GM19035 (cell line): ENCODE results near the gene KIF26B.
"Not testable (repeated sequence)": the region's sequence is repeated elsewhere in the genome, so short reads cannot be mapped to it uniquely, and the experiment has no call there.

Source experiments
- ATAC-seq: cut with Tn5 transposase; IDR thresholded peaks from one replicate; pipeline ENCODE4 v1.9.1; 2021; ENCODE audit not compliant: unreplicated experiment

KIF26B gene

DNA sequence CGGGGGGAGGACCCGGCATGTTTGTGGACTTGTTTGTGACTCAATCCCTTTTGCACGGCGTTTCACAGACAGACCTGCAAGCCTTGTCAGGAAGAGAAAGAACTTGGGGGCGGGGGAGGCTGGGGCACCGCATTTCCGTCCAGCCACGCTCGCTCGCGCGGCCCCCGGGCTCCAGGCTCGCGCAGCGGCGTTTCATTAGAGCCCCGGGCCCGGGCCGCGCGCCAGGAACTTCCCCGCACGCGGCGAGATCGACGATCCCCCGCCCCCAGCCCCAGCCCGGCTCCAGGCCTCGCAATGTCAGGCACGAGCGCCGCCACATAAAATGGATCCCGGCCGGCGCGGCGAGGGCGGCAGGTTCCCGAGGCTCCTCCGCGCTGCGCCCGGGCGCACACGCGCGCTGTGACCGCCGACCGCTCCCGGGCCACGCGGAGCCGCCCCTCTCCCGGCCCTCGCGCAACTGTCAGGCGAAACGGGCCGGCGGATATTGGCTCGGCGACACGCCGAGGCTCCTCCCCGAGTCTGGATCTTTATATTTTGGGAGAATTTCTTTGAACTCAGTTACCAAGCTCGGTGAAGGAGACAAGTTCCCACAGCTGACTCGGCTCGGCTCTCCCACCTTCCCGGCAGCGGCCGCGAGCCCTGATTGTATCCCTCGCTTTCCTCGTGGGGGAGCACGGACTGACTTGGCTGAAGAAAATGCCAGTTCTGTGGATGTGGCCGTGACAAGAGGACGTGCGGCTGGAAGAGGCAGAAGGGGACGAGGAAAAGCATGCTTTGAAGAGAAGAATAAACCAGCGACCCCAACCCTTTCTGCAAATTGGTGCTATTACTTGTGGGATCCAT lies at the start of gene KIF26B:
Gene KIF26B, plus strand, starts transcription at position 557 of the 843 bp plus-strand sequence. CDS start 440 bp downstream, outside the sequence.
- no peak for ATAC-seq

DNA sequence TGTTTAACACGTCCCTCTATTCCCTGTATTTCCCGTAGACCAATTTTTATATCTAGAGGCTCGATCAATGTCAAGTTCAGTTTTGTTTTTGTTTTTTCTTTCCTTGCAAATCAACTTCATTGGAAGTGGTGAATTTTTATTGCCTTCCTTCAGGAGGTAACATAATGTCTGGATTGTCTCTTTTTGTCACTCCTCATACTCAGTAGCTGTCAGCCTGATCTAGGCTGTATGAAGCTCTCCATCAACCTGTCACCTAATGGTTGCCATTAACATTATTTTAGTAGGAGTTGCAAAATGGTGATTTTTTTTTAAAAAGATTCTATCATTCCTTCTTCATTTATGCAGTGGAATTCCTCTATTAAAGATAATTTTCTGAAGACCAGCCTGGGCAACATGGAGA lies 49.7 kb upstream of the KIF26B start:
- ATAC-seq = no peak

- no peak for ATAC-seq
Observed at GRCh38 chr1:245105815-245106410, 48.9 kb upstream of the KIF26B start.

GRCh38 chr1:245107776-245108114 lies 47.0 kb upstream of the KIF26B start:
- no peak for ATAC-seq

- ATAC-seq = no peak
Observed at GRCh38 chr1:245108246-245108645, 46.5 kb upstream of the KIF26B start.

DNA sequence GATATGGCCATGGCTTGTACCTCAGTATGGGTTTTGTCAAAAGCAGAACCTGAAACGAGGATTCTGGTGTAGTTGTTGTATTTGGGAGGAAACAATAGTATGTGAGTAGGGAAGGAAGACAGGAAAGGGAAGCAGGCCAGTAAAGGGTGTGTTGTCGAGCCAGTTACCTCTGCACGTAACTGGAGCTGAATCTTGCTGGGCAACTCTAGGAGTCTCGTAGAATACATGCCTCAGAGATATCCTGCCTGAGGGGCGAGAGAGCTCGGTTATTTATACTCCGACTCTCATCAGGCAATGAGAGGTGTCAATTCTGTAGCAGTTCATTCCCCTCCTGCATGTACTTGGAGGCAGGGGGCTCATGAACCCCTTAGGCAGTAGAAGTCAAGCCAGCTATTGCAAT lies 45.9 kb upstream of the KIF26B start:
- no peak for ATAC-seq

DNA sequence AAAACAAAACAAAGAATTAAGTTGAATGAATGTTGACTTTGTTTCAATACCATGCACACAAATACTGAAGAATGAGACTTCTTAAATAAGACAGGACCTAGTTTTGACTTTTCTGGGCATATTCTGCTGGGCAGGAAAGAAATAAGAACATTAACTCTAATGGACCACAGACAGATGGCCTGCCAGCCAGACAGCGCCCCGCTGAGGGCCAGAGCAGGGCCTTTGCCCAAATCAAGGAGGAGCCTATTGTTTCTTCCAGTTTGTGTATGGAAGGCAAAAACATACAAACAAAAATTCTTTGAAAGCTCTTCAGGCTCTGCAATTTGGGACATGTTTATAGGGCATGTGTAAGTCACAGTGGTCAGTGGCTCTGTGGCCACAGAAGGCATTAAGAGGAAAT lies 44.4 kb upstream of the KIF26B start:
- ATAC-seq = no peak

DNA sequence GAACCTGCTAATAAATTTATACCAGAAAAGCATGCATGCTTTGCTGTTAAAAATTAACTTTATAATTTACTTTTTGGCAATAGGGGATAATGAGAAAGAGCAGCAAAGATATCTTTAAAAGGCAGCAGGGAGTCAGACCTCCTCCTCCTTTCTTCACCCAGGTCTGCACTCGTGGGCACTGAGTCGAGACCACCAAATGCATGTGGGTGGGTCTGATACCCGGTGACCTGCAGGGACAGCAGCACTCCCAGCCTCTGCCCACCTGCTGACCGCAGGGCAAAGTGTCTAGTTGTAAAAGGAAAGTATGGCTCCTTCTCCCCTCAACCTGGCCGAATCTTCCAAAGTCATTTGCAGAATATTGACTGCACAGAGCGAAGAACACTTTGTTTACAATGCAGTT lies 43.7 kb upstream of the KIF26B start:
- no peak for ATAC-seq

DNA sequence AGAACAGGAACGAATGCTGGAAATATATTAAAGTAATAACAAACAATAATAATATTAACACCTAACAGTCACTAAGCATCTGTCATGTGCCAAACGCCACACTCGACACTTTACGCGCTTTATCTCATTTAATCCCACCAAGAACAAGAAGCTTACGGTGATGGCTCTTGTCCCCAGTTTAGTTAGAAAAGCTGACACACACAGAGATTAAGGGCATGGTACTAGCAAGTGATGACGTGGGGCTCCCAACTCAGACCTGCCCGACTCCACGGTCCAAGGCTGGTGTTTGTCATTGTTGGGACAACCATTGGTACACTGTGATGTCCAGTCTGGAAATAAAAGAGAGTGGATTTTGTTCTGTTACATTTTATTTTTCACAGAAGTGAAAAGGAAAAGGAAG lies 41.1 kb upstream of the KIF26B start:
- ATAC-seq = no peak

- no peak for ATAC-seq
Observed at GRCh38 chr1:245116131-245116530, 38.7 kb upstream of the KIF26B start.

DNA sequence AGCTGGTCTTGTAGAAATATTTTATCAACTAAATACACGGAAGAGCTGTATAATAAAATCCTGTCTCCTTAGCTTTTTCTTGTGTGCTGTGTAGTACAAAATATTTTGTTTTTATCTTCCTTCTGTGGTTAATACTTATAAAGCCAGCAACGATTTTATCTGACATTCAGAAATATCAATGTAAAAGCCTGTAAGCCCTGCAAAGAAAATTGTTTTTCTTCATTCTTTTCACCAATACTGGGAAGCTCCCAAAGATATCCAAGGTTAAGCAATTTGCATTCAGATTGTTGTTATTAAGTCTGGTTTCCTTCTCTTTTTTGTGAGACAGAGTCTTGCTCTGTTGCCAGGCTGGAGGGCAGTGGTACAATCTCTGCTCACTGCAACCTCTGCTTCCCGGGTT lies 38.0 kb upstream of the KIF26B start:
- no peak for ATAC-seq

DNA sequence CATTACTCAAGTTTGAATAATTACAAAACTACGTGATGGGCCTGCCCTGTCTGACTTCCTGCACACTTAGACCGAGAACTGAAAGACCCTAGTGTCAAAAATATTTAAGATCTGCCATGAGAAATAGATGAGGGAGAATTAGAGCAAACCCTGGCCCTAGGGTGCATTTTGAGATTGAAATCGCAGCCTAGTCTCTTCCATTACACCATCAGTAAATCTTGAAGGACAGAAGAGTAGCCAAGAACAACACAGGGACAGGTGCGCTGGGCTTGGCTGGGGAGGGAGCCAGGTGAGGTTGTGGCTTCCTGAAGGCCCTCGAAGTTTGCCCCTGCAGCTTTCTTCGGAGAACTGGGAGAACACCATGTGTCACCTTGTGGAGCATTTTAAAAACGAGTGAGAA lies 36.7 kb upstream of the KIF26B start:
- no peak for ATAC-seq

DNA sequence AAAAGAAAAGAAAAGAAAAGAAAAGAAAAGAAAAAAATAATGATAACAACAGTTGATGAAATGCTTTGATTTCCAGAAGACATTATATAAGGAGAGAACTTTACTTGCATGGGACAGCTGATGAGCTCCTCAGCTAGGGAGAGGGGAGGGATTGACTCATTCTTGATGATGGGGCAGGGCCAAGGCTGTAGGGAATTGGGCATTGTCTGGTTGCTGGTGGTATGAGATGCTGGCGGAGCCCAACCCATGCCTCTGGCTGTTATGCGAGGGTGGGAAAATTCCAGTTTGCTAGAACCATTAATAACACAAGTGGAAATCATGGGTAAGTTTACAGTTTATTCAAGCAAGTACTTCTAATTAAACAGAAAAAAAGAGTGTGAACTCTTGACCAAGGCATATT lies 36.0 kb upstream of the KIF26B start:
- no peak for ATAC-seq

DNA sequence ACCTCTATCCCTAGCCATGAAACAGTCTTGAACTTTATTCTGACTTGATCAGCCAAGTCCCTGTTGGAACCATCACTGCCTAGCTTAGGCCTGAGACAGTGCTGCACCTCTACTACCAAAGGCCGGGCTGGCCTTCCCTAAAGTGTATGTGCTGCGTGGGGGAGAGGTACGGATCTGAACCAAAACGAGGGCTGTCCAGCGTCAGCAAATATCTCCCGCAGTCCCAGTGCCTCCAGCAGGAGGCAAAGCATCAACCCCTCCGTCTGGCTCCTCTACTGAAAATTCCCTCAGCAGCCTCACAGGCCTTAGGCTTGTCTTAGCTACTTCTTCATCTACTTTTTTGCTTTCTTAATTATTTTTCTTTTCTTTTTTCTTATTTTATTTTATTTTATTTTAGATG lies 33.3 kb upstream of the KIF26B start:
- no peak for ATAC-seq

GRCh38 chr1:245124241-245124640 lies 30.5 kb upstream of the KIF26B start:
- no peak for ATAC-seq

DNA sequence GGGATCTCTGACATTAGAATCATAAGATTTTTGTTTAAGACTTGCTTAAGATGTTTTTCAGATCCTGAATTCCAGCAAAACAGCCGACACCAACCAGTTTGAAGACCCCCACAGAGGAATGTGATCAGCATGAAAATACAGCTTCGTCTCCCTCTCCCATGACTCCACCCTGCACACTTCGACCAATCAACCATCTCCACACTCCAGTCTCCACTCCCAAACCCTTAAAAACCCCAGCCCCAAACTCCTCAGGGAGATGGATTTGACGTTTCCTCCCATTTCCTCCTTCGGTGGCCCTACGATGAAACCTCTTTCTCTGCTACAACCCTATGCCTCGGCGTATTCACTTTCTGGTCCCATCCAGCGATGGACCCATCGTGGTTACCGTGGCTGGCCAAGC lies 30.1 kb upstream of the KIF26B start:
- no peak for ATAC-seq

GRCh38 chr1:245126530-245126929 lies 28.3 kb upstream of the KIF26B start:
- ATAC-seq = no peak

DNA sequence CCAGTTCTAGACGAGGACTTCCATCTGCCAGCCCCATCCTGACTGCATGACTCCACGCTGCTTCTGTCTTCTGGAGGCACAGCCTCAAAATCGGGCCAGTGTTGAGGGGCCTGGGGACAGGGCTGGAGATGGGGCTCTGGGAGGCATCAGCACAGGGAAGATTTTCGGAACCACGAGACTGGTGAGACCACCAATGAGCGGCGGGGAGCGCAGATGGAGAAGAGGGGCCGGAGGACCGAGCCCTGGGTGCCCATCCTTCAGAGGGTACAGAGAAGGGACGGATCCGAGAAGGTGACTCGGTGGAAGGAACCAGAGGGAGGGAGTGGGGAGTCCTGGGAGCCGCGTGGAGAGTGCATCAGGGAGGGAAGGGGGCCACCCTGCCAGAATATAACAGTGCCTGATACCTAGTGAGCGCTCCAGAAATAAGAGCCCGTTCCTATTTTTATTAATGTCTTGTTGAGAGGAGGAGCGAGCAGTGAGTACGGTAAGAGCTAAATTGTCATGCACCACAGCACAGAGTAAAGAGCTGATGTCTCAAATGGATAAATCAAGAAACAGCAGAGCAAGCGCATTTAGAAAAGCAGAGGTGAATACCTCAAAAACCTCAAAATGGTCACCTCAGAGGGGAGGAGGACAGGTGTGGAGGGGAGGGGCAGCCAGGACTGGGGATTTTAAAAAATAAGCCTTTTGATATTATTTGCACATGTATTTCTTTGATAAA lies 26.2 kb upstream of the KIF26B start:
- ATAC-seq = no peak

DNA sequence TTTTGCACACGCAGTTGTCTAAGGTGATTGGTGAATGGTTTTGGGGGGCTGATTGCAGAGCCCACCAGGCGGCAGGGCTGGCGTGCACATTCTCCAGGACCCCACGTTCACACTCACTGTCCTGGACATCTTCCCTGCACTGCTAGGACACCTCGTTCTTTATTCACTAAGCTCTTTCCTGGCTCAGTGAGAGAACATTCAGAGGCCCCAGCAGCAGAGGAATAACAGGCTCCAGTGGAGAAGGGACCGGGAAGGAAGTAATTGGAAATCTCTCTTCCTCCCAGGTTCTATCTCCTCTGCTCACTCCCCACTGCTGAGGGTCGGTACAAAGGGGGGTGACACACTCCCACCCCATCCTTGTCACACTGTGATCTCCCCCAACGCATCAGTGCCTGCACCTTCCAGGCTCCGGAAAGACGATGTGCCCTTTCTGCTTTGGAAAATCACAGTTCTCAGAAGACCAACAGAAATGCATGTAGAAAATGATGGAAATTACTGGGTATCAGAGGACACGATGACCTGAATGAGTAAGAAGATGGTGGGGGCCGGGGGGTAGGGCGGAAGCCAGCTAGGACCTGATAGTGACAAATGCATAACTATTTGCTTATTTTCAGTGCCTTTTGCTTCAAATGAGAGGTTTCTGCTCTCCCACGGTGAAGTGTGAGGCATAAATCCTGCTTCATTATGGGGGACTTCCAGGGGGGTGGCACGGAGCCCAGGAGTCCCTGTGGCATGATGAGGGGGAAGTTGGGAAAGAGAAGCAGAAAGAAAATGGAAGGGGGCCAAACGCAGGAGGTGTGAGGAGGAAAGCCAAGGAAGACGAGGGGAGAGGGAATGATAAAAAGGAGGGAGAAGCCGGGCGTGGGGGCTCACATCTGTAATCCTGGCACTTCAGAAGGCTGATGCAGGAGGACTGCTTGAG lies 25.2 kb upstream of the KIF26B start:
- no peak for ATAC-seq

DNA sequence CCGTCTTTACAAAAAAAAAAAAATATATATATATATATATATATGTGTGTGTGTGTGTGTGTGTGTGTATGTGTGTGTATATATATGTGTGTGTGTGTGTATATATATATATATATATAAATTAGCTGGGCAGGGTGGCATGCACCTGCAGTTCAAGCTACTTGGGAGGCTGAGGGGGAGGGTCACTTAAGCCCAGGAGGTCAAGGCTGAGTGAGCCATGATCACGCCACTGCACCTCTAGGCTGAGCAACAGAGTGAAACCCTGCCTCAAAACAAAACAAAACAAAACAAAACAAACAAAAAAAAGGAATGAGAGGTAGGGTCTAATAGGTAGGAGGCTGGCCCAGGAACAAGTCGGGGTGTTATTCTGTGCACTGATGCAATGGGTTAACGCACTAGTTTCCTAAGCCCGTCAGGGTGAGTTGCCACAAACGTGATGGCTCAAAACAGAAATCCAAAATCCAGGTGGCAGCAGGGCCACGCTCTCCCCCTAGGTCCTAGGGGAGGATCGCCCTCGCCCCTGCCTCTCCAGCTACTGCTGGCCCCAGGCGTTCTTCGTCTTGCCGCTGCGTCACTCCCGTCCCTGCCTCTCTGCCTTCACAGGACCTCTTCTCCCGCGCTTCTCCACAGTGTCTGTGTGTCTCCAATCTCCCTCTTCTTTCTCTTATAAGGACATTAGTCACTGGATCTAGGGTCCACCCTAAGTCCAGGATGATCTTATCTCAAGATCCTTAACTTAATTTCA lies 24.3 kb upstream of the KIF26B start:
- ATAC-seq = not testable (repeated sequence)
